OCI-M2 (cell line): ENCODE results near the gene AURKA.

Source experiments
- DNase-seq: peaks from one replicate; lab custom pipeline; 2025; ENCODE audit not compliant: unreplicated experiment; lab: John Stamatoyannopoulos, UW

The AURKA gene

GRCh38 chr20:56392132-56392880 lies at the start of gene AURKA, which contains the start of gene CSTF1:
TSS of gene AURKA (minus strand) at chr20:56392215. CDS start at chr20:56388197, 4,018 bp downstream.
TSS of gene CSTF1 (plus strand) at chr20:56392645. CDS start at chr20:56395553, 2,908 bp downstream.
- DNase-seq, result peak; percentile 94

GRCh38 chr20:56440346-56441007 lies 48.5 kb upstream of the AURKA start:
- DNase-seq, result no peak

GRCh38 chr20:56439771-56440291 lies 47.8 kb upstream of the AURKA start:
- no peak for DNase-seq

- DNase-seq, result no peak
Observed at GRCh38 chr20:56438284-56438683, 46.3 kb upstream of the AURKA start.

GRCh38 chr20:56437196-56437960 lies 45.4 kb upstream of the AURKA start:
- no peak for DNase-seq

GRCh38 chr20:56433880-56434255 lies 41.9 kb upstream of the AURKA start:
- DNase-seq, result no peak

- DNase-seq, result no peak
Observed at GRCh38 chr20:56433221-56433879, 41.3 kb upstream of the AURKA start.

- DNase-seq, result no peak
Observed at GRCh38 chr20:56431471-56431870, 39.5 kb upstream of the AURKA start.

- DNase-seq, result no peak
Observed at GRCh38 chr20:56430957-56431356, 38.9 kb upstream of the AURKA start.

GRCh38 chr20:56430461-56430860 lies 38.4 kb upstream of the AURKA start:
- no peak for DNase-seq

GRCh38 chr20:56429941-56430340 lies 37.9 kb upstream of the AURKA start:
- no peak for DNase-seq

- DNase-seq, result no peak
Observed at GRCh38 chr20:56429502-56429901, 37.5 kb upstream of the AURKA start.

- no peak for DNase-seq
Observed at GRCh38 chr20:56428881-56429280, 36.9 kb upstream of the AURKA start.

GRCh38 chr20:56428410-56428809 lies 36.4 kb upstream of the AURKA start:
- no peak for DNase-seq

- no peak for DNase-seq
Observed at GRCh38 chr20:56427797-56428196, 35.8 kb upstream of the AURKA start.

GRCh38 chr20:56426926-56427325 lies 34.9 kb upstream of the AURKA start:
- no peak for DNase-seq

- DNase-seq, result no peak
Observed at GRCh38 chr20:56426026-56426425, 34.0 kb upstream of the AURKA start.

GRCh38 chr20:56424931-56425330 lies 32.9 kb upstream of the AURKA start:
- no peak for DNase-seq

- no peak for DNase-seq
Observed at GRCh38 chr20:56423886-56424285, 31.9 kb upstream of the AURKA start.

- no peak for DNase-seq
Observed at GRCh38 chr20:56423211-56423610, 31.2 kb upstream of the AURKA start.

- no peak for DNase-seq
Observed at GRCh38 chr20:56422824-56423189, 30.8 kb upstream of the AURKA start.
